ENCODE data around the gene ASB13.

- TF ChIP-seq, protein P1, sequence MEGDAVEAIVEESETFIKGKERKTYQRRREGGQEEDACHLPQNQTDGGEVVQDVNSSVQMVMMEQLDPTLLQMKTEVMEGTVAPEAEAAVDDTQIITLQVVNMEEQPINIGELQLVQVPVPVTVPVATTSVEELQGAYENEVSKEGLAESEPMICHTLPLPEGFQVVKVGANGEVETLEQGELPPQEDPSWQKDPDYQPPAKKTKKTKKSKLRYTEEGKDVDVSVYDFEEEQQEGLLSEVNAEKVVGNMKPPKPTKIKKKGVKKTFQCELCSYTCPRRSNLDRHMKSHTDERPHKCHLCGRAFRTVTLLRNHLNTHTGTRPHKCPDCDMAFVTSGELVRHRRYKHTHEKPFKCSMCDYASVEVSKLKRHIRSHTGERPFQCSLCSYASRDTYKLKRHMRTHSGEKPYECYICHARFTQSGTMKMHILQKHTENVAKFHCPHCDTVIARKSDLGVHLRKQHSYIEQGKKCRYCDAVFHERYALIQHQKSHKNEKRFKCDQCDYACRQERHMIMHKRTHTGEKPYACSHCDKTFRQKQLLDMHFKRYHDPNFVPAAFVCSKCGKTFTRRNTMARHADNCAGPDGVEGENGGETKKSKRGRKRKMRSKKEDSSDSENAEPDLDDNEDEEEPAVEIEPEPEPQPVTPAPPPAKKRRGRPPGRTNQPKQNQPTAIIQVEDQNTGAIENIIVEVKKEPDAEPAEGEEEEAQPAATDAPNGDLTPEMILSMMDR (IDR thresholded peaks at IDR 0.05; ENCODE audit: poor library complexity, severe bottlenecking): no peak
- TF ChIP-seq REST (IDR thresholded peaks at IDR 0.05; ENCODE audit: borderline replicate concordance): no peak
- TF ChIP-seq EZH2 (IDR thresholded peaks at IDR 0.05; ENCODE audit: borderline replicate concordance, insufficient read depth, low read length, poor library complexity, severe bottlenecking): no peak
- TF ChIP-seq EP300 (conservative IDR thresholded peaks at IDR 0.05; ENCODE audit: poor library complexity, severe bottlenecking): no peak
These were observed 75.0 kb downstream of the ASB13 start for GRCh38 chr10:5591336-5591824.
